ENCODE results near the gene RAD21L1. TPM values are rescaled to one million over a fixed set of nuclear protein-coding genes. Genes with fewer than 3 reads are reported as not detected.

The RAD21L1 gene
- total and polyA plus RNA-seq, 2 donors (not counting 3 experiments of a cell fraction or from before 2014, with no cell fraction given), result 0.06 TPM; not detected in 1

GRCh38 chr20:1301031-1301529 lies 75.2 kb downstream of the RAD21L1 start:
- Histone ChIP-seq H3K79me2 (ENCODE audit: control insufficient read depth, insufficient read depth, low read length) (no peaks in the 10 kb centered on the region), H2AFZ (ENCODE audit: low read depth, low read length) (peak overlapping the region; percentile 10), H3K4me1 (ENCODE audit: control insufficient read depth, extremely low read depth, insufficient read depth, low read length) (peaks cover 12% of the 10 kb centered on the region), H3K9me1 (replicated peaks; ENCODE audit: control insufficient read depth, extremely low read depth, insufficient read depth, low read length) (no peaks in the 10 kb centered on the region), H4K20me1 (replicated peaks; ENCODE audit: control insufficient read depth, extremely low read depth, insufficient read depth, low read length) (no peaks in the 10 kb centered on the region), H3K27me3 (ENCODE audit: control insufficient read depth in 2 of 2, insufficient read depth in 2 of 2, low read length in 2 of 2) (no peaks in the 10 kb centered on the region), H3K36me3 (ENCODE audit: control insufficient read depth in 2 of 2, extremely low read depth in 1 of 2, insufficient read depth in 2 of 2, low read length in 2 of 2) (peaks cover 0 to 5% of the 10 kb centered on the region in 2 experiments), H3K9me3 (replicated peaks; ENCODE audit: control insufficient read depth, insufficient read depth, low read length) (no peaks in the 10 kb centered on the region), H3K4me2 (ENCODE audit: insufficient read depth, low read length) (peak overlapping the region; percentile 27), H3K27ac (ENCODE audit: insufficient read depth, low read depth, low read length) (no peak overlapping the region), H3K4me3 (replicated peaks in 1 of 3; ENCODE audit: insufficient read depth in 1 of 3, low read depth in 1 of 3, low read length in 3 of 3) (no peak overlapping the region), H3K9ac (replicated peaks; ENCODE audit: extremely low read depth, insufficient read depth, low read length) (no peak overlapping the region)
- peak; percentile 71 for FAIRE-seq
- TF ChIP-seq POLR2AphosphoS5 (IDR thresholded peaks at IDR 0.05; ENCODE audit: insufficient read depth, low read depth, low read length) (peak; percentile 34), MYC (IDR thresholded peaks at IDR 0.05; ENCODE audit: low read depth, low read length) (no peak), FOS (IDR thresholded peaks at IDR 0.05; ENCODE audit: borderline replicate concordance, insufficient read depth, low read length) (peak; percentile 71), JUN (IDR thresholded peaks at IDR 0.05; ENCODE audit: borderline replicate concordance, insufficient read depth, insufficient read length, low read depth) (no peak), GATA2 (IDR thresholded peaks at IDR 0.05; ENCODE audit: insufficient read depth, insufficient read length, low read depth, low read length) (no peak)
- POLR2A ChIA-PET, result interaction anchor here (0.7 kb wide), 1 partner anchor 317 kb away, joined by 3 read pairs; no protein-coding TSS in a partner anchor
- dilution Hi-C loops (cut with MboI; ENCODE audit: extremely low pct_ligation_motif_present, low sequenced_read_pairs), result loop anchor here (25.0 kb wide), 1 partner anchor 136 kb away; no protein-coding TSS in a partner anchor
- intact Hi-C loops (cut with micrococcal nuclease), result loop anchor here (5.0 to 10.0 kb wide), 2 partner anchors 74 to 186 kb away; partner anchors contain the start of genes PSMF1 and RAD21L1
- BruUV-seq (replicated peaks), result no TSS peak
- DNase-seq (ENCODE audit: low read depth, low spot score), result peak; percentile 64
- CTCF ChIA-PET, result interaction anchor here (1.0 to 1.2 kb wide), 8 partner anchors 12 to 203 kb away, joined by 3 to 6 read pairs (median 4); partner anchors contain the start of genes NSFL1C and SIRPB2
